Measurements from ENCODE around the gene GPR4.
A peak's percentile ranks its signal among the peaks of the same experiment; 100 is the strongest.

Gene GPR4

GRCh38 chr19:45601524-45602374 lies at the start of gene GPR4:
TSS of gene GPR4 (minus strand) at chr19:45602212. CDS start at chr19:45591866, 10,346 bp downstream.
- DNase-seq (ENCODE audit: low read depth, low spot score) = no peak
- in situ Hi-C loops (cut with HindIII; ENCODE audit: low sequenced_read_pairs) = no loop called here
- TF ChIP-seq CTCF (IDR thresholded peaks at IDR 0.05; ENCODE audit: low read depth, low read length) = no peak
- no peak within 1 kb of the TSS for H3K4me3 ChIP-seq (ENCODE audit: low read depth, low read length)

- no peak for DNase-seq (ENCODE audit: low read depth, low spot score)
- in situ Hi-C loops (cut with HindIII; ENCODE audit: low sequenced_read_pairs) = no loop called here
- TF ChIP-seq CTCF (IDR thresholded peaks at IDR 0.05; ENCODE audit: low read depth, low read length) = no peak
Observed at GRCh38 chr19:45650722-45651121, 48.7 kb upstream of the GPR4 start.

GRCh38 chr19:45646345-45646698 lies 44.3 kb upstream of the GPR4 start:
- DNase-seq (ENCODE audit: low read depth, low spot score) = no peak
- in situ Hi-C loops (cut with HindIII; ENCODE audit: low sequenced_read_pairs) = no loop called here
- TF ChIP-seq CTCF (IDR thresholded peaks at IDR 0.05; ENCODE audit: low read depth, low read length) = no peak
- peak overlapping the region; percentile 47 for H3K4me3 ChIP-seq (ENCODE audit: low read depth, low read length)

More at GRCh38 chr19:45650722-45651121, 48.7 kb upstream of the GPR4 start:
- no peak overlapping the region for H3K4me3 ChIP-seq (ENCODE audit: low read depth, low read length)

- peak; percentile 89 for DNase-seq (ENCODE audit: low read depth, low spot score)
- TF ChIP-seq CTCF (IDR thresholded peaks at IDR 0.05; ENCODE audit: low read depth, low read length) = no peak
- peak overlapping the region; percentile 47 for H3K4me3 ChIP-seq (ENCODE audit: low read depth, low read length)
- in situ Hi-C loops (cut with HindIII; ENCODE audit: low sequenced_read_pairs) = no loop called here
Observed at GRCh38 chr19:45645631-45646344, 43.8 kb upstream of the GPR4 start.

- H3K4me3 ChIP-seq (ENCODE audit: low read depth, low read length) = peak overlapping the region; percentile 47
- in situ Hi-C loops (cut with HindIII; ENCODE audit: low sequenced_read_pairs) = no loop called here
- no peak for TF ChIP-seq CTCF (IDR thresholded peaks at IDR 0.05; ENCODE audit: low read depth, low read length)
- DNase-seq (ENCODE audit: low read depth, low spot score) = no peak
Observed at GRCh38 chr19:45645068-45645630, 43.1 kb upstream of the GPR4 start.

GRCh38 chr19:45643927-45644771 lies 42.1 kb upstream of the GPR4 start:
- no peak for TF ChIP-seq CTCF (IDR thresholded peaks at IDR 0.05; ENCODE audit: low read depth, low read length)
- no peak for DNase-seq (ENCODE audit: low read depth, low spot score)
- in situ Hi-C loops (cut with HindIII; ENCODE audit: low sequenced_read_pairs) = no loop called here
- H3K4me3 ChIP-seq (ENCODE audit: low read depth, low read length) = no peak overlapping the region
